ENCODE measurements around the gene SLC9A9. TPM values are rescaled to one million over a fixed set of nuclear protein-coding genes. Genes with fewer than 3 reads are reported as not detected.

The SLC9A9 gene
- polyA plus RNA-seq, 1 donor (not counting 4 experiments of a cell fraction or from before 2014, with no cell fraction given): 5.2 TPM

- no peak for TF ChIP-seq CTCF (optimal IDR thresholded peaks at IDR 0.05 in 1 of 3, IDR thresholded peaks at IDR 0.05 in 1 of 3, conservative IDR thresholded peaks at IDR 0.05 in 1 of 3; ENCODE audit: extremely low read depth in 1 of 3, insufficient read depth in 2 of 3, low read length in 3 of 3)
- Histone ChIP-seq H2AFZ (ENCODE audit: control insufficient read depth, low read length) (no peak overlapping the region), H3K79me2 (ENCODE audit: control insufficient read depth, insufficient read depth, low read length) (no peaks in the 10 kb centered on the region), H3K9me1 (ENCODE audit: control insufficient read depth, extremely low read depth, insufficient read depth, low read length) (no peaks in the 10 kb centered on the region), H3K27ac (ENCODE audit: control insufficient read depth, insufficient read depth, low read length) (no peak overlapping the region), H3K4me1 (ENCODE audit: control insufficient read depth, extremely low read depth, insufficient read depth, low read length) (no peaks in the 10 kb centered on the region), H3K9me3 (ENCODE audit: control insufficient read depth, low read depth, low read length) (no peaks in the 10 kb centered on the region), H3K4me3 (ENCODE audit: control insufficient read depth in 2 of 3, extremely low read depth in 1 of 3, insufficient read depth in 2 of 3, low read depth in 1 of 3, low read length in 3 of 3) (no peak overlapping the region), H3K27me3 (ENCODE audit: control insufficient read depth, extremely low read depth, insufficient read depth, low read length) (no peaks in the 10 kb centered on the region), H3K4me2 (ENCODE audit: control insufficient read depth, extremely low read depth, insufficient read depth, low read depth, low read length) (no peak overlapping the region), H3K9ac (ENCODE audit: control insufficient read depth, extremely low read depth, insufficient read depth, low read length) (no peak overlapping the region), H3K36me3 (ENCODE audit: control insufficient read depth in 2 of 2, extremely low read depth in 1 of 2, insufficient read depth in 2 of 2, low read length in 2 of 2) (no peaks in the 10 kb centered on the region), H4K20me1 (ENCODE audit: control insufficient read depth, extremely low read depth, insufficient read depth, low read length) (no peaks in the 10 kb centered on the region)
- FAIRE-seq (no peak), DNase-seq (ENCODE audit: low read depth, low spot score) (no peak)
- dilution Hi-C loops (cut with MboI; ENCODE audit: extremely low pct_ligation_motif_present, low sequenced_read_pairs): no loop called here
These were observed 481.6 kb downstream of the SLC9A9 start for GRCh38 chr3:143366672-143367071.

- Histone ChIP-seq H3K4me2 (ENCODE audit: control insufficient read depth, extremely low read depth, insufficient read depth, low read depth, low read length) (no peak overlapping the region), H3K36me3 (ENCODE audit: control insufficient read depth in 2 of 2, extremely low read depth in 1 of 2, insufficient read depth in 2 of 2, low read length in 2 of 2) (no peaks in the 10 kb centered on the region), H2AFZ (ENCODE audit: control insufficient read depth, low read length) (no peak overlapping the region), H3K4me3 (ENCODE audit: control insufficient read depth in 2 of 3, extremely low read depth in 1 of 3, insufficient read depth in 2 of 3, low read depth in 1 of 3, low read length in 3 of 3) (no peak overlapping the region), H3K27me3 (ENCODE audit: control insufficient read depth, extremely low read depth, insufficient read depth, low read length) (no peaks in the 10 kb centered on the region), H3K9me3 (ENCODE audit: control insufficient read depth, low read depth, low read length) (no peaks in the 10 kb centered on the region), H3K4me1 (ENCODE audit: control insufficient read depth, extremely low read depth, insufficient read depth, low read length) (no peaks in the 10 kb centered on the region), H3K9ac (ENCODE audit: control insufficient read depth, extremely low read depth, insufficient read depth, low read length) (no peak overlapping the region), H3K79me2 (ENCODE audit: control insufficient read depth, insufficient read depth, low read length) (no peaks in the 10 kb centered on the region), H3K9me1 (ENCODE audit: control insufficient read depth, extremely low read depth, insufficient read depth, low read length) (no peaks in the 10 kb centered on the region), H4K20me1 (ENCODE audit: control insufficient read depth, extremely low read depth, insufficient read depth, low read length) (no peaks in the 10 kb centered on the region), H3K27ac (ENCODE audit: control insufficient read depth, insufficient read depth, low read length) (no peak overlapping the region)
- TF ChIP-seq CTCF (optimal IDR thresholded peaks at IDR 0.05 in 1 of 3, IDR thresholded peaks at IDR 0.05 in 1 of 3, conservative IDR thresholded peaks at IDR 0.05 in 1 of 3; ENCODE audit: extremely low read depth in 1 of 3, insufficient read depth in 2 of 3, low read length in 3 of 3) (no peak), EZH2 (IDR thresholded peaks at IDR 0.05; ENCODE audit: low read length) (no peak)
- FAIRE-seq: no peak
- dilution Hi-C loops (cut with MboI; ENCODE audit: extremely low pct_ligation_motif_present, low sequenced_read_pairs): no loop called here
- no peak for DNase-seq (ENCODE audit: low read depth, low spot score)
These were observed 484.3 kb downstream of the SLC9A9 start for GRCh38 chr3:143363949-143364348.

Data from keratinocyte (primary cell).